HG02610 (cell line): ENCODE data around the gene ERC2.

Source experiments
- ATAC-seq: cut with Tn5 transposase; IDR thresholded peaks from one replicate; pipeline ENCODE4 v1.9.1; 2021; ENCODE audit warnings: mild to moderate bottlenecking, moderate library complexity; ENCODE audit not compliant: unreplicated experiment

ERC2 gene

GRCh38 chr3:55951388-55951787, 516.9 kb downstream of the ERC2 start:
- ATAC-seq: no peak

GRCh38 chr3:55947406-55947805, 520.9 kb downstream of the ERC2 start:
- no peak for ATAC-seq

DNA sequence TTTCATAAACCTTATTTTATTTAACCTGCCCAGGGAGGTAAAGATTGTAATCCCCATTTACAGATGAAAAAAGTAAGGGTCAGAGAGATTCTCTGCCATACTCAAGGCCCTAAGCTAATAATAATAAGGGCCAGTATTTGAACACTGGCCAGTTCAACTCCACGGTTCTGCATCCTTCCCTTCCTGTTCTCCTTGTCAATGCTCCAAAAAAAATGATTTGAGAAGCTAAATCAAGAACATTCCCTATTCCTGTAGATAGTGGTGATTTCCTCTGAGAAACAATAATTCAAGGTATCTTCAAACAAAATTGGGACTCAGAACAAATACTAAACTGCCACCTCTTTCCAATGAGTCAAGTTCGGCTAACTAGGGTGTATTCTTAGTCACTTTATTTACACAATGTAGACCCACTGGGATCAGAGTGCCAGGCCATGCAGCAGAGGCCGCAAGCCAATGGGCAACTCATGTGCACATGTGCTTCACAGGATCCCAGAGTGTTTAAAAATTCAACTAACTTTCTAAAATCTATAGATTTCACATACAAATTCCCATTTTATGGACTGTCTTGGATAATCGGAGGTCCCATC, 521.6 kb downstream of the ERC2 start:
- ATAC-seq: no peak

DNA sequence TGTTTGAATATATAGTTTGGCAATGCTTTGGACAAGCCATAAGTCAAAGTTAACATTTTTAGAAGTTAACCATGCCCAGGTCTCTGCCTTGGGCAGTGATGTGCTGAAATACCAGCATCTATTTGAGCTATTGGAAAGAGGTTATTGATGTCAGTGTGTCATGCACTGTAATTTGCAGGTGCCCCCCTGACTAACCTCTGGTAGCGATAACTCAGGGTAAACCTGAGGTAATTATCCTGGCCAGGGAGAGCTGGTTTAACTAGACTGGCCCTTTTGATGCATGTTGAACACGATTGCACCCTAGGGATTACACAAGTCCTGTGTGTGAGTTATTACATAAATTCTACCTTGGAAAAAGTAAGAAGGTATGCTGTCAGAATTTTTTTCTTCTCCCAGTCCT, 525.4 kb downstream of the ERC2 start:
- no peak for ATAC-seq

DNA sequence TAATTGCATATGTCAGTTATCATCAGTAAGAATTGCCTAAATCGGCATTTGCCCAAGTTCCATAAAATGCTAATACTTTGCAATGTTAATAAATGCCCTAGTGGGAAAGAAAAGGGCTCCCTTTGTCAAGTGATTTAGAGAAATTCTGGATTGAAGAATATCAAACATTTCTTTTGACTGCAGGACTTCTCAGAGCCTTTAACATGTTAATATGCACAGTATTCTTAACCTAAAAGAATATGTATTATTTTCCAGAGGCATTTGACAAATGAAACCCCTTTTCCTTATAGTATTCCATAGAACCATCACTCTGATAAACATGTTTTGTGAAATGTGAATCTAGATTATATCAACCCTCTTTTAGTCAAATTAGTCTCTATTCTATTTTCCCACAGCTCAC, 529.0 kb downstream of the ERC2 start:
- ATAC-seq: no peak

- ATAC-seq: no peak
These were observed 531.0 kb downstream of the ERC2 start for GRCh38 chr3:55937301-55937700.

DNA sequence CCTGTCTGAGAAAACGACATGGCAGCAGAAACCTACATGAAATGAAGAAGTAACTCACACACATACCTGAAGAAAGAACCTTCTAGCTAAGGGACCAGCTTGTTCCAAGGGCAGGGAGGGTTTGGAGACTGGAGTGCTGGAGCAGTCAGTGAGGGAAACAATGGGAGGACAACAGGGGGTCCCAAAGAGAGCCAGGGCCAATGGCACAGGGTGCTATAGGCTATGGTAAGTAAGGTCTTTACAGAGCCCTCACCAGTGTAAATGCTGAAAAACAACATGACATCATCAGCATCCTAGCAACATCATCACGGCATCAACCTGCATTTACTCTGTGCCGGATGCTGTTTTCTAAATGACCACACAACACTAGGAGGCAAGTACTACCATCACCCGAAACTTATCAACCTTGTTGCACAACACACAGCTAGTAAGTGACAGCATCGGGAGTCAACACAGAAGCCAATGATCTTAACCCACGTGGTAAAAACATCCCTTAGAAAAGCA, 531.7 kb downstream of the ERC2 start:
- ATAC-seq: no peak

- ATAC-seq: no peak
These were observed 533.0 kb downstream of the ERC2 start for GRCh38 chr3:55935241-55935640.

DNA sequence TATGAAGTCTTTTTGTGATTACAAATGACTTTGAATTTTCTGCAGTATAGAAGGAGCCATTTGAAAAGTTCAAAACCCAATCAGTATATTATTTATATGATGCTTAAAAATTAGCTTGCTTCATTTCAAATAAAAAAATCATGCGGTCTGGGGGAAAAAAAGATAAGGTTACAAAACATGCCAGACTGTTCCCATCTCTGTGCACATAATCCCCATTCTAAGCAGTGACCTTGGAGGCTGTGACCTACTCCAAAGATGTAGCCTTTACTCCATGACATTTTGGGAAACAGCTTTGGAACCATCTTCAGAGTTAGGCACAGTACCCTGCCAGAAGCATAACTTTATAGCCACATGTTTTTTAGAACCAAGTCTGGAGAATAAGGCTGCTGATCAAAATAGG, 533.5 kb downstream of the ERC2 start:
- ATAC-seq: no peak

GRCh38 chr3:55929154-55929869, 539.0 kb downstream of the ERC2 start:
- no peak for ATAC-seq

DNA sequence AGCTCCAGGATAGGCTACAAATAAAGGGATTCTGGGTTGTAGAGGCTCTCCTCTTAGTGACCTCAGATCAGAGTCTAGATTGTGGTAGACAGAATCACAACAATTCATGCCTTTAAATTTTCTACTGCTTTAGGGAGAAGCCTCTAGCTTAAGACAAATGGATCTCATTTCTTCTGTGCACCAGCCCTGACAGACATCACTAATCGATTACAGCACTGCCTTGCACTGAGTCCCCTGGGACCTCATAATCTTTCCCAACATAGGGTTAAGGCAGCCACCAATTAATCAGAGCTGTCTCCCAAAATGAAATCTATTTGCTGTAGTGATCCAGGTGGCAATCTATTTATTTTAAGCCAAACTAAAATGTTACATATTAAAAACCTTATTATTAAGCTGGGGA, 544.6 kb downstream of the ERC2 start:
- no peak for ATAC-seq

GRCh38 chr3:55923207-55923606, 545.1 kb downstream of the ERC2 start:
- no peak for ATAC-seq

GRCh38 chr3:55912880-55913279, 555.4 kb downstream of the ERC2 start:
- ATAC-seq: no peak

DNA sequence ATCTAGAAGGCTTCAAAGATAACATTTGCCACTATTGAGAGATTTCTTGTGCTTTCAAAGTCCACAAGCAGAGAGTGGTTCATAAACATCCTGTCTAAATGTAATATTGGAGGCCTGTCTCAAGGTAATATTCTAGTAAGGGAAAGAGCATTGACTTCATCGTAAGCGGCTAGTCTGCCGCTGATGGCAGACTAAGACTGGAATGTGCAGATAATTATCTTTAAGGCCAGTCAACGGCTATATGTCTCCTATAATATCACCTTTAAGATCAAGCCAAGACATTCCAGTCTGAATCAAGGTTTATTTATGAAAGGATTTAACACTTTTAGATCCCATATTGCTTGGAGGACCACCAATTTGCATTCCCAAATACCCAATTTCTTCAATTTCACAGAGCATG, 557.0 kb downstream of the ERC2 start:
- no peak for ATAC-seq

GRCh38 chr3:55910543-55910942, 557.7 kb downstream of the ERC2 start:
- ATAC-seq: no peak

GRCh38 chr3:55909373-55909772, 558.9 kb downstream of the ERC2 start:
- ATAC-seq: no peak

DNA sequence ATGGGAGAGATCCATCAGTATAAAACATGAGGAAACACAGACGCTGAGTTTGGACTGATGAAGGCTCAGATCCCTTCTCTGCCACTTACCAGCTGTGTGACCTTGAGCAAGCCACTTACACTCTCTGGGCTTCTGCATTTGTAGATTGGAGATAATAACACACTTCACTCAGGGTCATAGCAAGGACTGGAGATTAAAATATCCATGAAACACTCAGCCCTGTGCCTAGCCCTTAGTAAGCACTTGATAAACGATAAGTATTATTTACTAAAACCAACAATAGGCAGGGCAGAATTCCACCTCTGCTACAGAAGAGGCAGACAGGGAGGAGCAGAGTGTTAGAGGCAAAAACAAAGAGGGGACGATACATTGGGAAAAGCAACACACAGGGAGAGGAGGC, 560.7 kb downstream of the ERC2 start:
- no peak for ATAC-seq

DNA sequence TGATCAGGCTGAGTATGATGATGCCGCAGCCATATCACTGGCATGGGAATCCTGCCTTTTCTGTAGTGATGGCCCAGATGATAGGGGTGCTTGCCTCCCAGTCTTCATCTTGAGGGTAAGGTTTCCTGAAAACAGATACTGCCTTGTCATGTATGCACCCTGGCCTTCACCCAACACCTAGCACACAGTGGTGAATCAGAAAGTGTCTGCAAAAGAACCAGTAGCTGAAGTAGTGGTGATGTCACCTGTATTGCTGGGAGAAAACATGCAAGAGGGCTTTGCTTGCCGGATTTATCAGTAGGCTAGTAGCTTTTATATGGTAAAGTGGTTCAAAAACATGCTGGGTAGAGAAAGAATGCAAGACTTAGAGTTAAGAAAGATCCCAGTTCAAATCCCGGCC, 561.4 kb downstream of the ERC2 start:
- no peak for ATAC-seq

DNA sequence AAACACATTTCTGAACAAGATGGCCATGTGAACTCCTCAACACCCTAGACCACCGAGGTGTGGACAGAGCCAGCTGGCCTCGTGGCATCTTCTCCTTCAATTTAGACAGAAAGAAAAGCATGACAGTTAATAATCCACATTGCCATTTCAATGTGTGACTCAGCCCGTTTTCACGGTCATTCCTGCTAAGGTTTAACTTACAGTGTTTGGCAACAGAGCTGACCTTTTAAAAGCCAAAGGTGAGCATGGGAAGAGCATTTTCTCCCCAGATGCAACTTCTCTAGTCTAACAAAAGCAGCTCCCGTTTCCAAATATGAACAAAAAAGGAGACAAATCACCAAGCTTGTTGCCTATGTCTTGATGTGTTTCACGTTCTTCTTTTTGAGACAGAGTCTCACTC, 563.6 kb downstream of the ERC2 start:
- ATAC-seq: no peak

DNA sequence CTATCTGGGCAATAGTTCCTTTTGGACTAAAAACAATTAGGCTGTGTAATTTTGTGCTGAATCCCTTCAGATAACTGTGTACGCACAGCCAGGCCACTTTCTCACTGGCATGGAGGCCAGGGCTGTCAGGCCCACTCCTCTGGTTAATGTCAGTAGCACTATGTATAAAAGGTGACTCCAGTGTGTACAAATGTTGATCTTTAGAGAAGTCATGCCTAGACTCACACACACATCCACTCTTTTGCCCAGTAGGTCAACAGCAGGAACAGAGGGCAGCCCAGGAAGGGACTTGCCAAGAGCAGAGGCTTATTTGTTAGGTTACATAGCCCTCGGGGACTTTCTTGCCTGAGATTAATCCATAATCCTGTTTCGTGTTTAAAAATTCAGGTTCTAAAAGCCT, 564.6 kb downstream of the ERC2 start:
- no peak for ATAC-seq

- ATAC-seq: no peak
These were observed 565.9 kb downstream of the ERC2 start for GRCh38 chr3:55902221-55902900.

DNA sequence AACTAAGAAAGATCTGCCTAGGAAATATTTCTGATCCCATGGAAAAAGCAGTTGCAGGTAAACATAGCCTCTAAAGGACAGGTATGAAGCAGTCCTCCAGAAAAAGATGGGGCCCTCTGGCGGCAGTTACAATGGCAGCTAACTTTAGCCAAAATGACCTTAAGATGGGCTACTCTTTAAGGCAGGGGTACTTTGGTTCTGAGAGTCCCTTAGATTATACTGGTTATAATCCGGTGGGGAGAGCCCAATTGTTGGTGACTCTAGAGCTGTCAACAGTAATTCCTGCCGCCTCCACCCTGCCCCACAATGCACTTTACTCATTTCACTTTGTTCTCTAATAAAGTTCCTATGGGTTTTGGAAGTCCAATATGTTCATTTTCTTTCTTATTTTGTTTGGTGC, 568.4 kb downstream of the ERC2 start:
- no peak for ATAC-seq
